Endothelial cell of hepatic sinusoid (primary cell): ENCODE data around the gene TTK.

Experiments used
- in situ Hi-C: cut with HindIII; loops from 2 replicates; pipeline ENCODE4 v1.10.0; 2017; ENCODE audit warnings: low sequenced_read_pairs

TTK gene

GRCh38 chr6:80004173-80005072, at the start of gene TTK:
TSS of gene TTK (plus strand) at chr6:80004649. CDS start at chr6:80005844, 1,195 bp downstream.
- in situ Hi-C loops: no loop called here

DNA sequence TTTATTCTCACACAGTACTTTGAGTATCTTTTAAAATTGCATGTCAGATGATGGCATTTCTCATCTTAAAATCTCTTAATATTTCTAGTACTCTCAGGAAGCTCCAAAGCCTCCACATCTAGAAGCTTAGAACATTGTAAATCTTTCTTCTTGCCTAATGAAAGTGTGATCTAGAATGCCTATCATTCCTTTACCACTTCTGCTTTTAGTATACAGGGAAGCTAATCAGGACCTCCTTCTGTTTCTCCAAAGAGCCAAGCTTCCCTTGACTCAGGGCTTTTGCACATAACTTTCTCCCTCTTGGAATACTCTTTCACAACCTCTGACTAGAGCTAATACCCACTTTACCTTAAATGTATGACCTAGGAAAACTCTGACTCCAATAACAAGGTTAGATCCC, 49.6 kb upstream of the TTK start:
- in situ Hi-C loops: no loop called here

DNA sequence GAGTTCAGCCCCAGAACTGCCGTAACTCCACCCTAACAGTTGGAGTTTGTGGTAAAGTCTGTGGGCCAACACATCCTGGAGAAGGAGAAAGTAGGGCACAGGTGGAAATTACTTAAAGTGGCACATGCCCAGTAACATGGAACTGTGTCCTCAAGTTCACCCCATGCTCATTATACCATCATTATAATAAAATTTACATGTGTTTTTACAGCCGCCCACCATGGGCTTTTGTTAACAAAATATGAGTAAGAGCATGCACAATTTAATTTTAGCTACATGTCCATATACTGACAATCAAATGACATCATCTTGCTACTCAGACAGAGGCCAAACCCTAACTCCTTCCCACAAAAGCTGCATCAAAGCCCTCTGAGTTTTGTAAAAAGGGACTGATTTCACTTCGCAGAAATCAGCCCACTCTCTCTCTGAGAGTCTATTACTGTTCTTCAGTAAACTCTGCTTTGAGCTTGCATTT, 39.8 kb upstream of the TTK start:
- in situ Hi-C loops: no loop called here

- in situ Hi-C loops: no loop called here
Measured at GRCh38 chr6:79967178-79967577, 37.3 kb upstream of the TTK start.

DNA sequence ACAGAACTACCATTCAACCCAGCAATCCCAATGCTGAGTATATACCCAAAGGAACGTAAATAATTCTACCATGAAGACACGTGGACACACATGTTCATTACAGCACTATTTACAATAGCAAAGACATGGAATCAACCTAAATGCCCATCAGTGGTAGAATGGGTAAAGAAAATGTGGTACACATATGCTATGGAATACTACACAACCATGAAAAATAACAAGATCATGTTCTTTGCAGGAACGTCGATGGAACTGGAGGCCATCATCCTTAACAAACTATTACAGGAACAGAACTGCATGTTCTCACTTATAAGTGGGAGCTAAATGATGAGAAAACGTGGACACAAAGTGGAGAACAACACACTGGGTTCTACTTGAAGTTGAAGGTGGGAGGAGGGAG, 34.7 kb upstream of the TTK start:
- in situ Hi-C loops: no loop called here

DNA sequence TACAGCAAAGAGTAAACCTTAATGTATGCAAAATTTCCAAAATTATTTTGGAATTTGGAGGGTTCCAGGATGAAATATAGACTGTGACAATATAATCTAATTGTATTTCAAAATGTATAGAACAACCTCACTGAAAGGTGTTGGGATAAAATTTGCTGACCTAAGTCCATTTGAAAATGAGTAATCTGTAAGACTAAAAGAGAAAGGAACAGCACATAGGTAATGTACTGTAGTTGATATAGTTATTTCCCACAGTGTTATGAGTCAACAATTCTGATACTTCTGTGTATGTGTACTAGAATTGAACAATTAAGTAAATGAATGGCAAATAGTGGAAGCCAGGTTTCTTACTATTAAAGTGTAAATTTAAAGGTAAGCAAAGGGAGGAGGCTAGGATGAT, 33.3 kb upstream of the TTK start:
- in situ Hi-C loops: no loop called here

DNA sequence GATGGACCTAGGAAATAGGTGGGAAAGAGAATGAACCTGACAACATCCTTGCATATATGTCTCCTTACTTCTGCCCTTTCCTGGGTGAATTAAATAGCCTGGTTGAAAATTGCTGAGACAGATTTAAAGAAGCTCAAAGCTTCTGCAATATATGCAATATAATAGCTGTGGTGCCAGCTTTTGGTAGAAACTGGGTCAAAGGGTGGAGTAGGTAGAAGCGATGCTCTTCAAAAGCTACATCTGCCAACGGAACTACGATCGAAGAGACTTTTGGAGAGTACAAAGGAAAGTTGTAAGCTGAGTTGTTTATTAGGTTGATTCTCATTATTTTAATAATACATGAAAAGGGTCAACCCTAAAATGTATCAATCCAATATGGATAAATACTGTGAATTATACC, 22.8 kb upstream of the TTK start:
- in situ Hi-C loops: no loop called here

DNA sequence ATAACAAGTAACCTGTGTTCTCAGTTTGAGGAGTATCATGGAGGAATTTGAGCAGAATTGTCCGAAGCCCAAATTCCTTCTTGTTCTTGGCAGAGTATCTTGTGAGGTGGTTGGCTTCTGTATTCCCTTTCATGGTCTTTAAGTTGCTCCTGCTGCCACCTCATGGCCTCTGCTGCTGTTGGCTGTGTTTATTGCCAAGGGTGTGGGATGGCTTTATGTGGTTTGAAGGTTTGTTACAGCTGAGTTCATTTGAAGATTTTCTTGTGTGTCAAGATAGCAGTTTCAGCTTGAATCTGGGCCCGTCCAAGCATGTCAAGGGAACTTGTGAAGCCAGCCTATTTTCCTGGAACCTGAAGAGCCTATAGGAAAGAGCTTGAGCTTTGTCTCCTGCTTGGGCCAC, 20.2 kb upstream of the TTK start:
- in situ Hi-C loops: no loop called here

DNA sequence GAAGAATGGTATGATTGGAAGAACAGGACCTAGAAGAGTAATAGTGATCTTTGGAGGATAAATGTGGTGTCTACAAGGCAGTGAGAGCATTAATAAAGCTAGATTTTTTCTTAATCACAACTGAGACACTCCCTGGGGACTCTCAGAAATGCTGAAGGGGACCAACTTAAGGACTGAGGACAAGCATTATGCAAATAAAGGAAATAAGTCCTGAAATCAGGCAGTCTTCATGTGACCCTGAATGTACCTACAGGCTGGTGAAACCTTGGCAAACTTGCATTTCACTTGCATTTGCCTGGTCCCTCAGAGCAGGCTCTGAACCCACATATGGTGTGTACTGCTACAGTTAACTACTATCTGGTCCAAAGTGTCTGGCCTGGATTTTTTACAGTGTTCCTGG, 19.3 kb upstream of the TTK start:
- in situ Hi-C loops: no loop called here

- in situ Hi-C loops: no loop called here
Measured at GRCh38 chr6:79989641-79990040, 14.8 kb upstream of the TTK start.

- in situ Hi-C loops: no loop called here
Measured at GRCh38 chr6:79993012-79993910, 11.2 kb upstream of the TTK start.

DNA sequence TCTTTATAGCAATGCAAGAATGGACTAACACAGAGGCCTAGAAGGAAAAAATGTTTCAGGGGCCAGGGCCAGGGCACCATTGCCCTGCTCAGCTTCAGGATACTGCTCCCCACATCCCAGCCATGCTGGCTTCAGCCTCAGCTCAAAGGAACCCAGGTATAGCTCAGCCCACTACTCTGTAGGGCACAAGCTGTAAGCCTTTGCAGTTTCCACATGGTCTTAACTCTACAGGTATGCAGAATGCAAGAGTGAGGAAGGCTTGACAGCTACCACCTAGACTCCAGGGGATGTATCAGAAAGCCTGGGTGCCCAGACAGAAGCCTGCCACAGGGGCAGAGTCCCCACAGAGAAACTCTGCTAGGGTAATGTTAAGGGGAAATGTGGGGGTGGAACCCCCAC, 10.5 kb upstream of the TTK start:
- in situ Hi-C loops: no loop called here

DNA sequence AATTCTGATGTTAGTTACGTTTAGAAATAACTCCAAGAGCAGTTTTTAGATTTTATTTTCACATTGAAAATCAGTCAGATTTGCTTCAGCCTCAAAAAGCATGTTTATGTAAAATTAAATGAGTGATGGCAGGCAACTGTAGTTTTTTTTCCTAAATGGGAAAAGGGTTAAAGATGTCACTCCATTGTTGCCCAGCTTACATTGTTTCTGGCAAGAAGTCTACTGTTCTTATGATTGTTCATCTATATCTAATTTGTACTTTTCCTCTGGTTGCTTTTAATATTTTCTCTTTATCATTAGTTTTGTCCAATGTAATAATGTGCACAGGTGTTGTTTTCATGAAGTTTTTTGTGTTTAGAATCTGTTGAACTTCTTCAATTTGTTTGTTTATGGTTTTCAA, 6.7 kb upstream of the TTK start:
- in situ Hi-C loops: no loop called here

- in situ Hi-C loops: no loop called here
Measured at GRCh38 chr6:80001337-80001736, 3.1 kb upstream of the TTK start.

DNA sequence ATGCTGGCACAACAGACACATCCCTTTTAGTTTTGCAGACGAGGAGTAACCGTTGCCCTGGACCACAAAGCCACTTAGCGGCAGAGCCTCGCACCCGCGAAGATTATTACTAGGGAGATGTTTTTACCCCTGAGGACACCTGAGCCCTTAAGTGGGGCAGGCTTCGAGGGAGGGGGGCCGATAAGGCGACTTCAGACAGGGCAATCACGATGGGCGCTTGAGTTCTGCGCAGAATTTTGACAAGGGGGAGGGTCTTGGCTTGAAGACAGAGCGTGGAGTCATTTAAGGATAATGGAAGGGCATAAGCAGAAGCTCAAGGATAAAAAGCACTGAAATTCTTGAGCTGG, 650 bp upstream of the TTK start:
- in situ Hi-C loops: no loop called here

- in situ Hi-C loops: no loop called here
Measured at GRCh38 chr6:80005406-80005805, 957 bp downstream of the TTK start.

- in situ Hi-C loops: no loop called here
Measured at GRCh38 chr6:80006541-80006940, 2.1 kb downstream of the TTK start.

- in situ Hi-C loops: no loop called here
Measured at GRCh38 chr6:80009531-80009930, 5.1 kb downstream of the TTK start.

- in situ Hi-C loops: no loop called here
Measured at GRCh38 chr6:80010288-80010687, 5.8 kb downstream of the TTK start.

DNA sequence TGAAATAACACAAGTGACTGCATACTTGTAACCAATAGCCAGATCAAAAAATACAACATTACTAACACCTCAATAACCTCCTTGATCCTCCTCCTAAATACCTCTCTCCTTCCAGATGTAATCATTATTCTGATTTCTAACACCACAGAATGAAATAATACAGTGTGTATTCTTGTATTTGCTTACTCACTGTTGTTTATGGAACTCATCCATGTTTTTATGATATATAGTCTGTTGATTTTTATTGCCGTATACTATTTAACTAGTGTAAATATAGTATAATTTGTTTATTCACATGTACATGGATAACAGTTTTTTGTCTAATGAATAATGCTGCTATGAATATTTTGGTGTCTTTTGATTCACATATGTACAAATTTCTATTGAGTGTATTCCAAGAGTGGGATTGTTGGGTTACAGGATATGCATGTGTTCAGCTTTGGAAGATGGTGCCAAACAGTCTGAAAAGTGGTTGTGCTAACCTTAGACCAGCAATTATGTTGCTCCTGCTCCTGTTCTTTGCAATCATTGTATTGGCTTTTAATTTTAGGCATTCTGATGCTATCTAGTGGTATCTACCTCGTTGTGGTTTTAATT, 11.5 kb downstream of the TTK start:
- in situ Hi-C loops: no loop called here

GRCh38 chr6:80020381-80021120, 16.1 kb downstream of the TTK start:
- in situ Hi-C loops: no loop called here
